ENCODE measurements around the gene ACOT8.

GRCh38 chr20:45835825-45836224 lies 21.4 kb downstream of the ACOT8 start:
- TF ChIP-seq CTCF (IDR thresholded peaks at IDR 0.05) (no peak), EZH2 (IDR thresholded peaks at IDR 0.05; ENCODE audit: borderline replicate concordance, insufficient read depth, low read depth, low read length, poor library complexity, severe bottlenecking) (no peak)

Data from B cell (primary cell).